Urothelium cell line (cell line): Measurements from ENCODE around the gene SERPINB5.

Source experiments
- DNase-seq: peaks from one replicate; pipeline ENCODE4 v3.0.0; 2011; ENCODE audit warnings: low spot score, mixed read lengths
- FAIRE-seq: peaks from 2 replicates; lab custom pipeline; 2011; peaks lifted over from hg19 to GRCh38; lab: Jason Lieb, UNC

Gene SERPINB5

GRCh38 chr18:63467699-63468098, 9.1 kb upstream of the SERPINB5 start:
- DNase-seq (no peak), FAIRE-seq (no peak)

DNA sequence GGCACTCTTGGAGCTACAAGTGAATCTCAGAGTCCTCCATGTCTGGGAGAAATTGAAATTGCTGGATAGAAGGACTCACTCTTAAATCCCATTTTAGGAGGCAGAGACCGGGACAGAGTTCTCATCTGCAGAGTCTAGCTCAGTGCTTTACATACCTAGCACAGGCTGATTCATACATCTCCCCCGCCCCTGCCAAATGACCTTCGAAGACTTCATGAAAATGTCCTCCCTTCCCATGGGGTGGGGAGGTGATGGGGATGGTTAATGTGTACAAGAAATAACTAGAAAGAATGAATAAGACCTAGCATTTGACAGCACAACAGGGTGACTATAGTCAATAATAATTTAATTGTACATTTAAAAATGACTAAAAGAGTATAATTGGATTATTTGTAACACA, 8.2 kb upstream of the SERPINB5 start:
- DNase-seq: no peak
- no peak for FAIRE-seq

GRCh38 chr18:63470751-63471150, 6.0 kb upstream of the SERPINB5 start:
- FAIRE-seq: no peak
- no peak for DNase-seq

- FAIRE-seq (no peak), DNase-seq (peak; percentile 26)
Measured at GRCh38 chr18:63472380-63472779, 4.4 kb upstream of the SERPINB5 start.

DNA sequence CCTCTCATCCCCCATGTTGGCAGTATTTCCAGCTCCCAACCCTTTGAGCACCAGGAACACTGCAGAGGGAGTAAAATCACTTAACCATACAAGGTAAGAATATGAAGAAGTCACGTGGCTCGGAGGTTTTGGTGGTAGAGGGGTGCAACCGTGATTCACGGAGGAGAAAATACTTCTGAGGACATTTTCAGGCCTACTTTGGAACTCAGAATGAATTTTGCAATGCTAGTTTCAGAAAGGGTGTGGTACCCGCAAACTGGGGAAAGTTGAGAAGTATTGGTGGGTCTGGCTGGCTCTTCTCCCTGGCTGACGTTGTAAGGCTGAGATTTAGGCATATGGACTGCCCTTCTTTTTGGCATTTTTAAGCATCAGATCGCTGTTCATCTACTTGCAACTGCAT, 442 bp downstream of the SERPINB5 start:
- DNase-seq (no peak), FAIRE-seq (no peak)

- DNase-seq: peak; percentile 10
- no peak for FAIRE-seq
Measured at GRCh38 chr18:63477968-63478367, 1.2 kb downstream of the SERPINB5 start.

- DNase-seq (no peak), FAIRE-seq (no peak)
Measured at GRCh38 chr18:63479826-63480225, 3.1 kb downstream of the SERPINB5 start.

DNA sequence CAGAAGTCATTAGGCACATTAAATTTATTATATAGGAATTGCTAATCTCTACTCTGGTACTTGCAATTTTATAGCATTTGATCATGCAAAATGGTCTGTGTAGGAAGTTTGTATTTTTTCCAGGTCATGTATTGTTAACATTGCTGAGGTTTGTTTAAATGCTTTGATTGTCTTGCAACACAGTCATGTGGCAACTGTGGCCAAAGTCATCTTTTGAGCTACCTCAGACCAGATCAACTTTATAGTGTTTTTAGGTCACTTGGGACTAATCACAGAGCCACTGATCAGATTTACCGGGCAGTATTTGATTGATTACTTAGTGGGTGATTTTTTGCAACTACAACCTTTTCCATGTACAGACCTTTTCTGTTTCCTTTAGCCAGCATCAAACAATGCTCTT, 3.7 kb downstream of the SERPINB5 start:
- DNase-seq (no peak), FAIRE-seq (no peak)

DNA sequence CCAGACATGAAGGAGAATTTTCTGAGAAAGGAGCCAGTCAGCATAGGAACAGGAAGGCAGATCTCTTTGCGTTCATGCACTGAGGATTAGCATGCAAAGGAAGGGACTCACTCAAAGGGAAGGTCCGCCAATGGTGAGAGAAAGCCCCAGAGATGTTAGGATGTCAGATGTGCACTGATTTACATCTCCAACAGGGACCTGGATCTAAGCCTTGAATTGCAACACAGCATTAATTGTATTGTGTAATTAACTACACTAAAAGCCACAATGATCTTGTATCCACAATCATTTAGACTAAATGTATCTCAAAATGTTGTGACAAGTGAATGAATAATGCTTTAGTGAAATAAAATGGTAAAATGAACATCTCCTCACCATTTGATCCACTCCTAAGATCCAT, 4.2 kb downstream of the SERPINB5 start:
- FAIRE-seq: no peak

GRCh38 chr18:63487676-63488075, 10.9 kb downstream of the SERPINB5 start:
- FAIRE-seq: no peak
- DNase-seq: no peak

More for the DNA sequence above, 4.2 kb downstream of the SERPINB5 start:
- no peak for DNase-seq

DNA sequence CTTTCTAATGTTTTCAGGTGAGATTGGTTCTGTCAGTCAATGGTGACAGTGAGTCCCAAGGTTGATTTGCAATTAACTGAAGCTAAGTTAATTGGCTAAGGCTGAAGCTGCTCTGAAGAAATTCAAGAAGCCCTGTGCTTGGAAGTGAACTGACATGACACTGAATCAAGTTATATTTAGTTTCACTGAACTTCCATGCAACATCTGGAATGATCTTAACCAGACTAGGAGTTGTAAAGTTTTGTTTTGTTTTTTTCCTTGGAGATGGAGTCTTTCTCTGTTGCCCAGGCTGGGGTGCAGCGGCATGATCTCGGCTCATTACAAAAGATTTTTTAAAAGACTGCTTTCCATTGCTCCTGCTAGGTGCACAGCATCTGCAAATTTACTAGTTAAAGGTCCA, 11.4 kb downstream of the SERPINB5 start:
- no peak for DNase-seq
- no peak for FAIRE-seq

GRCh38 chr18:63492851-63493250, 16.1 kb downstream of the SERPINB5 start:
- DNase-seq: no peak
- no peak for FAIRE-seq

- FAIRE-seq (no peak), DNase-seq (no peak)
Measured at GRCh38 chr18:63495675-63496074, 18.9 kb downstream of the SERPINB5 start.

DNA sequence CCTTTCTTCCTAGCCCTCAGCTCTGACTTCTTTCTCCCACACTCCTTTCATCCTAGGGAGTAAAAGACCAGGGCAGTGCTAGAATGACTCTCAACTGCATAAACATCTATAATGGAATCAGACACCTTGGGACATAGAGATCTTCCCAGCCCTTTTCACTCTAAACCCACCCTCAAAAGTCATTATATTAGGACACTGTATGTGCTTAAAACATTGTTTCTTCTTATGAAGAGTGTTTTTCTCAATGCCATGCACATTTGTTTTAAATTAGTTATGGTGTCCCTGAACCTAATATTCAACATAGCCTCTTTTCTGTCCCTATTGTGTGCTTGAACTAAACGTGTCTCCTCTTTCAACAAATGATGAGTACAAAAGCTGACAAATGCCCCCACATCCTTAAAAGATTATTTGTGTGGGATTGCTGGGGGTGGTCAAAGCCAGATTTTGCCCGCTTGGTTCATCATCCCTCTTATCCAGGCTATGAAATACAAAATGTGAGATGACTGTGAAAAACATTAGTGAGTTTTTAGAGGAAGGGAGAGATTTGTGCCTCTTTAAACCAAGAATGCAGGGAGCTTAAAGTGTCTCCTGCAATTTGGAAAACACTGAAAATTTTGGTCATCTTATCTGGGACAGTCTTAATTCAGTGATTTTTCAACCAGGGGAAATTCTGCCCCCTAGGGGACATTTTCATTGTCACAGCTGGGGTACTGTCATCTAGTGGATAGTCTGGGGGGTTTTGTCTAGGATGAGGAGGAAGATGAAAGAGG, 29.0 kb downstream of the SERPINB5 start:
- FAIRE-seq: no peak

GRCh38 chr18:63506336-63506646, 29.5 kb downstream of the SERPINB5 start:
- DNase-seq (no peak), FAIRE-seq (no peak)

More for the DNA sequence above, 29.0 kb downstream of the SERPINB5 start:
- DNase-seq: peak; percentile 20

DNA sequence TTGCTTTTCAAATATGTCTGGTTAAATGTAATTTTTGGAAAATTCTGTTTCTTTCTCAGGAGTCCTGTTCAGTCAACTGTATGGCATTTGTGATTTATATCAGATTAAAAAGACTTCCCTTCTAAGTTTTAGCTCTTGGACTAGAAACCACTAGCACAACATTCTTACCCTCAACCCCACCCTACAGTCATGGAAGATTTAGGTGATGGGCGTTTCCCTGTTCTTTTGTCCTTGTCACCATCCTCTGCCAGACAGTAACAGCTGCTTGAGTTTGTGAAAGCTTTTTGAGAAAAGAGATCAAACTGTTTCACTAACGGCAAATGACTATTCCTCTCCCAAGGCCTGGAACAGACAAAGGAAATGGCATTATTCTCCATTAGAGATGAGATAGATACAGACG, 31.8 kb downstream of the SERPINB5 start:
- no peak for FAIRE-seq
- DNase-seq: no peak

GRCh38 chr18:63511285-63511684, 34.5 kb downstream of the SERPINB5 start:
- DNase-seq (peak; percentile 30), FAIRE-seq (no peak)

DNA sequence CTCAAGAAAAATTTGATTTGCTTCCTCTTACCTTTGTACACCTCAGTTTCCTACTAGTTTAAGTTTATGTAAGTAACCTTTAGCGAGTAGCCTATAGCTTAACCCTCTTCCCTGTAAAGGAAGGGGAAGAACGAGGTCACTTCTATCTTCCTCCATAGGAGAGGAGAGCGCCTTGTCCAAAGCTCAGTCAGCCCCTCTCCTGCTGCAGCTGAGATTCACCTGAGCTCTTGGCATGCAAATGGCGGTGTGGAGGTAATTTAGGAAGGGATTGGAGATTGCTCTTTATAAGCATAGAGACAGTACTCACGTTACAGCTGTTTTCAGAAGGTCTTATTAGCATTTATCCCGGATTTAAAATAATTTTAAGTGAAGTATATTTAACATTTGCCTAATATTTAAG, 37.6 kb downstream of the SERPINB5 start:
- no peak for DNase-seq
- FAIRE-seq: no peak

DNA sequence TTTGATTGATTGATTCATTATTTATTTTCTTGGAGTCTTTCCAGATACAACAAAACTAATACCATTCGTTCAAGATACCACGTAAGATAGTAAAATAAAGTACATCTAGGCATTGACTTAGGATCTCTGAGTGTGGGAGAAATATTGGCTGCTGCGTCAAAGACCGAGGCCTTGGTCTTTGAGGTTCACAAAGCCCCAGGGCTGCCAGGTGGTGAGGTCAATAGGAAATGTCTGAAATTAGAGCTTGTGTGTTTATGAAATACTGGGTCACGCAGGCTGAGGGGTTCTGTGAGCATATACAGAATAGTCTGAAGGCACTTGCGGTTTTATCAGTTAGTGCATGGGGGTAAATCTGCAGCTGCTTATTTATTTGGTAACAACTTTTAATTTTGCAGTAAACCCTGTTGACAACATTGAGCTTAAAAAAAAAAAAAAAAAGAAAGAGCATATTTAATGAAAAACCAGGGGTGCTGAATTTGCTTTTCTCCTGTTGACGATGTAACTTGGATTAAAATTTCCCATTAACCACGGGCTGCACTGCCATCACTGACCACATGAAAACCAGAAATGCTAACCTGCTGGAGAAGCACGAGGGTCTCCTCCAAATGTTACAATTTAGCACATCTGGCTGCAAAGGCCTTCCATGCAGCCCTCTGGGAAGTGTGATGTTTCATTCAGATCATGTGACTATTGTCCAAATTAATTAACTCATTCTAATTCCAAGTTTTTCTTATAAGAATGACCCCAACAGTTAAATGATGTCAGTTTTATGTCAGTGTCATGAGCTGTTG, 38.3 kb downstream of the SERPINB5 start:
- FAIRE-seq (no peak), DNase-seq (no peak)

- DNase-seq (no peak), FAIRE-seq (no peak)
Measured at GRCh38 chr18:63515801-63516200, 39.0 kb downstream of the SERPINB5 start.

DNA sequence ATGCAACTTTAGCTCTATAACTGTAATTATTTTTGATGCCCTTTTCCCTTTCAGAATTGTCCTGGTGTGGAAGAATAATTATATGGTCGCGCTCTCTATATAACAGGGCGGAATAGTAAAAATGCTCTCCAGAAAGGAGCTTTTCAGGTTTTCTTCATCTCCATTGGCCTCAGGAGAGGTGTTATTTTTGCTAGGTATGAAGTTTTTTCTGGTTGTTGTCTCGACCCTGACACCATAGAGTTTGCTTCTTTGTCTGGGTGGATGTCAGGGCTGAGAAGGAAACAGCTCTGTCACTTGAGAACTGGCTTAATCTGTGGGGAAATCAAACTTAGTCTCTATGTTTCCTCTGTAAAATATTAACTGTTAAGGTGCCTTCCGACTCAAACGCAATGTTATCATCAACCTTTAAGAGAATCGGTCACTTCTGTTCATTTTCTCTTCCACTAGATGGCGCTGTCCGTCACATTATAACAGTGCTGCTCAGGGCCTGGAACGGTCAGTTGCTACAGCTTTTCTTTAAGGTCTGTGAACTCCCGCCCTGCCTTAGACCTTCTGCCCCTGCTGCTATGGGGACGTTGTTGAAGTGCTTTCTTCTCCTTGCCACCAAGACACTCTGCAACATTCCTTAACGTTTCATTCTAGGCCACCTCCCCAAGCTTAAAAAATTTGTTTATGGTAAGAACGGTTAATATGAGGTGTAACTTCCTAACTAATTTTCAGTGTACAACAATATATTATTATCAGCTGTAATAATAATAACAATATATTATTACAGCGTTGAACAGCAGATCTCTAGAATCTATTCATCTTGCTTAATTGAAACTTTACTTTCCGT, 41.6 kb downstream of the SERPINB5 start:
- FAIRE-seq (no peak), DNase-seq (peak; percentile 40)
